ENCODE results near the gene DENND1A. TPM values are rescaled to one million over a fixed set of nuclear protein-coding genes. Genes with fewer than 3 reads are reported as not detected.

DENND1A gene
- total RNA-seq, 4 donors from 2014 or later: 19.2 to 26.9 (median 24.0) TPM

GRCh38 chr9:123373447-123373923, 556.4 kb downstream of the DENND1A start:
- TF ChIP-seq EP300 (IDR thresholded peaks at IDR 0.05) (no peak), POLR2AphosphoS5 (IDR thresholded peaks at IDR 0.05) (no peak), CTCF (IDR thresholded peaks at IDR 0.05) (no peak), POLR2A (IDR thresholded peaks at IDR 0.05; ENCODE audit: low read depth) (no peak)
- peaks cover 6 to 28% (median 26%) of the 10 kb centered on the region in 4 donors for H3K4me1 ChIP-seq
- no peaks in the 10 kb centered on the region for H3K9me3 ChIP-seq
- no peaks in the 10 kb centered on the region for H3K36me3 ChIP-seq
- intact Hi-C loops (cut with DNase I): no loop called here
- WGBS: 0% methylated on average over 1 of the region's 60 CpGs
- DNase-seq (ENCODE audit: extremely low spot score): no peak
- peak overlapping the region in 1 of 4 donors; percentile 16 for H3K4me3 ChIP-seq
- peaks cover 0 to 77% (median 17%) of the 10 kb centered on the region in 4 donors for H3K27me3 ChIP-seq
- H3K27ac ChIP-seq (replicated peaks in 1 of 4): no peak overlapping the region

GRCh38 chr9:123372766-123373446, 557.0 kb downstream of the DENND1A start:
- H3K27me3 ChIP-seq: peaks cover 0 to 83% (median 17%) of the 10 kb centered on the region in 4 donors
- H3K4me3 ChIP-seq: peak overlapping the region in 1 of 4 donors; percentile 16
- TF ChIP-seq EP300 (IDR thresholded peaks at IDR 0.05): no peak
- no peak for TF ChIP-seq POLR2A (IDR thresholded peaks at IDR 0.05; ENCODE audit: low read depth)
- no peak for TF ChIP-seq POLR2AphosphoS5 (IDR thresholded peaks at IDR 0.05)
- TF ChIP-seq CTCF (IDR thresholded peaks at IDR 0.05): no peak
- H3K4me1 ChIP-seq: peaks cover 6 to 30% (median 27%) of the 10 kb centered on the region in 4 donors
- no peak overlapping the region for H3K27ac ChIP-seq (replicated peaks in 1 of 4)
- H3K9me3 ChIP-seq: no peaks in the 10 kb centered on the region
- WGBS: 25% methylated on average over 37 of the region's 58 CpGs
- intact Hi-C loops (cut with DNase I): no loop called here
- DNase-seq (ENCODE audit: extremely low spot score): no peak
- H3K36me3 ChIP-seq: no peaks in the 10 kb centered on the region

- intact Hi-C loops (cut with DNase I): no loop called here
- WGBS: 97% methylated on average over 8 of the region's 14 CpGs
- Histone ChIP-seq H3K27me3 (peaks cover 0 to 90% (median 17%) of the 10 kb centered on the region in 4 donors), H3K4me1 (peaks cover 6 to 35% (median 27%) of the 10 kb centered on the region in 4 donors), H3K27ac (replicated peaks in 1 of 4) (no peak overlapping the region), H3K9me3 (no peaks in the 10 kb centered on the region), H3K4me3 (no peak overlapping the region), H3K36me3 (no peaks in the 10 kb centered on the region)
- TF ChIP-seq EP300 (IDR thresholded peaks at IDR 0.05) (no peak), POLR2AphosphoS5 (IDR thresholded peaks at IDR 0.05) (no peak), CTCF (IDR thresholded peaks at IDR 0.05) (no peak), POLR2A (IDR thresholded peaks at IDR 0.05; ENCODE audit: low read depth) (no peak)
- no peak for DNase-seq (ENCODE audit: extremely low spot score)
These were observed 557.9 kb downstream of the DENND1A start for GRCh38 chr9:123371805-123372590.

GRCh38 chr9:123371228-123371584, 558.7 kb downstream of the DENND1A start:
- intact Hi-C loops (cut with DNase I): no loop called here
- Histone ChIP-seq H3K27me3 (peaks cover 0 to 97% (median 17%) of the 10 kb centered on the region in 4 donors), H3K27ac (replicated peaks in 1 of 4) (no peak overlapping the region), H3K9me3 (no peaks in the 10 kb centered on the region), H3K4me3 (no peak overlapping the region), H3K4me1 (peaks cover 6 to 29% (median 26%) of the 10 kb centered on the region in 4 donors), H3K36me3 (no peaks in the 10 kb centered on the region)
- WGBS: 82% methylated on average over 13 of the region's 18 CpGs
- no peak for TF ChIP-seq POLR2A (IDR thresholded peaks at IDR 0.05; ENCODE audit: low read depth)
- TF ChIP-seq EP300 (IDR thresholded peaks at IDR 0.05): no peak
- no peak for TF ChIP-seq CTCF (IDR thresholded peaks at IDR 0.05)
- TF ChIP-seq POLR2AphosphoS5 (IDR thresholded peaks at IDR 0.05): no peak
- DNase-seq (ENCODE audit: extremely low spot score): no peak
